MCF 10A (cell line): ENCODE measurements around the gene SLC4A2. TPM values are rescaled to one million over a fixed set of nuclear protein-coding genes. Genes with fewer than 3 reads are reported as not detected.

Experiments used
- BruUV-seq: library from RNA; stranded (reverse); fragments of 400-500 nt; replicated peaks from 2 replicates; lab custom pipeline; 2021; lab: Mats Ljungman, UMichigan
- CTCF ChIA-PET: fragments of 300-600 bp; sonication (Branson Sonifier 250); formaldehyde crosslinking; extraction: SDS; loops from one replicate; lab custom pipeline; 2021; ENCODE audit warnings: antibody characterized with exemption, inconsistent platforms; lab: Yijun Ruan, JAX
- POLR2A ChIA-PET: fragments of 300-600, 350-650 bp; sonication (Branson Sonifier 250); formaldehyde crosslinking; extraction: SDS; loops from one replicate; lab custom pipeline; 2020; ENCODE audit warnings: antibody characterized with exemption, inconsistent platforms; lab: Yijun Ruan, JAX
- DNase-seq: peaks from one replicate; pipeline ENCODE4 v3.0.0-alpha.2; 2018; ENCODE audit not compliant: unreplicated experiment
- H3K27ac Mint-ChIP-seq: one replicate; pipeline ENCODE4 v1.8.0; 2022; ENCODE audit warnings: mild to moderate bottlenecking, low read depth, mixed read lengths; ENCODE audit not compliant: unreplicated experiment
- H3K27me3 Mint-ChIP-seq: one replicate; pipeline ENCODE4 v1.8.0; 2022; ENCODE audit warnings: mixed read lengths; ENCODE audit not compliant: insufficient read depth, unreplicated experiment
- H3K36me3 Mint-ChIP-seq: one replicate; pipeline ENCODE4 v1.8.0; 2022; ENCODE audit warnings: mild to moderate bottlenecking, moderate library complexity, mixed read lengths; ENCODE audit not compliant: insufficient read depth, unreplicated experiment
- H3K4me1 Mint-ChIP-seq: one replicate; pipeline ENCODE4 v1.8.0; 2022; ENCODE audit warnings: mixed read lengths; ENCODE audit not compliant: insufficient read depth, unreplicated experiment
- H3K4me3 Mint-ChIP-seq: one replicate; pipeline ENCODE4 v1.8.0; 2022; ENCODE audit warnings: mild to moderate bottlenecking, moderate library complexity, mixed read lengths; ENCODE audit not compliant: unreplicated experiment
- H3K9me3 Mint-ChIP-seq: one replicate; pipeline ENCODE4 v1.8.0; 2022; ENCODE audit warnings: mixed read lengths; ENCODE audit not compliant: unreplicated experiment
- intact Hi-C: fragments of 100-400 bp; cut with micrococcal nuclease; formaldehyde crosslinking; loops from 2 replicates; pipeline ENCODE4 v1.14.1; 2022
- total RNA-seq: library from RNA; stranded (reverse); gene quantifications from 2 replicates; pipeline ENCODE4 v1.2.3, GENCODE V29; 2022
- TF ChIP-seq, protein P1 (sequence below): fragments of 200-600 bp; IDR thresholded peaks from one replicate; pipeline ENCODE4 v1.8.0; 2022; ENCODE audit warnings: antibody characterized with exemption, mild to moderate bottlenecking; ENCODE audit not compliant: unreplicated experiment

The SLC4A2 gene
- total RNA-seq, 1 experiment from 2014 or later: 112 TPM

DNA sequence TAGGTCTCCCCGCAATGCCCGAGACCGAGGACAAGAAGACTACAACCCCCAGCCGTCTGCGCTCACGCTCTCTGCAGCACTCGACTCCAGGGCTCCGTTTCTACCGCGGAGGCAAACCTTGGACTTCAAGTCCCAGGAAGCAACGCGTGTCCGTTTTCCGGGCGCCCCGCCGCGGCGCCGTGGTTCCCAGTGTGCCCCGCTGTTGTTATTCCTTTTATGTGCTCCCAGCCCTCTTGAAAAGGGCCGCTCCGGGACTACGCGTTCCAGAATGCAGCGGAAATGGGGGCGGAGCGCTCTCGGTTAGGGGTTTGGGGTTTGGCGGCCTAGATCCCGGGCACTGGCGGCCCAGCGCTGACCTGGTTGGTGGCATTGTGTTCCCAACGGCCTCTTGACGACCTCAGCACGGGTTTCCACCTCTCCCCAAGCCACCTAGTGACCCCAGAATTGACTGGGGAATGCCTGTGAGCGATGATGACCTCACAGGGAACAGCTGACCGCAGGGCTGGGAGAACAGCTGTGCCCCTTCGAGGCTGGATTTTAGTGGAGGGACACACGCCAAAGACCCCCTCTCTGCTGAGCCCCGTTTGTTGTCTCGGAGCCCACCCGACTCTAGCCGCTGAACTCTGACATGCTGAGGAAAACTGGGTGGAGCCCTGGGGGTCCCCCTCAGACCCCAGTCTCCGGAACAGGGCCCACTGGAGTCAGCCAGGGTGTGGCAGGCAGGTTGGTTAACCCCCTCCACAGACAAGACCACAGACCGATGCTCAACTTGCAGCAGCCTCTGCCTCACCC, 1.2 kb upstream of the SLC4A2 start:
- CTCF ChIA-PET: interaction anchor here (0.6 to 3.3 kb wide), 5 partner anchors 8 to 179 kb away, joined by 3 to 21 read pairs (median 4); no protein-coding TSS in a partner anchor
- peaks cover 34% of the 10 kb centered on the region for H3K4me1 Mint-ChIP-seq
- TSS peak; percentile 63 for BruUV-seq
- H3K9me3 Mint-ChIP-seq: no peaks in the 10 kb centered on the region
- peak overlapping the region; percentile 87 for H3K27ac Mint-ChIP-seq
- no peaks in the 10 kb centered on the region for H3K27me3 Mint-ChIP-seq
- intact Hi-C loops: loop anchor here (1.0 kb wide), 3 partner anchors 29 to 53 kb away; partner anchors contain the start of gene ABCB8
- TF ChIP-seq, protein P1, sequence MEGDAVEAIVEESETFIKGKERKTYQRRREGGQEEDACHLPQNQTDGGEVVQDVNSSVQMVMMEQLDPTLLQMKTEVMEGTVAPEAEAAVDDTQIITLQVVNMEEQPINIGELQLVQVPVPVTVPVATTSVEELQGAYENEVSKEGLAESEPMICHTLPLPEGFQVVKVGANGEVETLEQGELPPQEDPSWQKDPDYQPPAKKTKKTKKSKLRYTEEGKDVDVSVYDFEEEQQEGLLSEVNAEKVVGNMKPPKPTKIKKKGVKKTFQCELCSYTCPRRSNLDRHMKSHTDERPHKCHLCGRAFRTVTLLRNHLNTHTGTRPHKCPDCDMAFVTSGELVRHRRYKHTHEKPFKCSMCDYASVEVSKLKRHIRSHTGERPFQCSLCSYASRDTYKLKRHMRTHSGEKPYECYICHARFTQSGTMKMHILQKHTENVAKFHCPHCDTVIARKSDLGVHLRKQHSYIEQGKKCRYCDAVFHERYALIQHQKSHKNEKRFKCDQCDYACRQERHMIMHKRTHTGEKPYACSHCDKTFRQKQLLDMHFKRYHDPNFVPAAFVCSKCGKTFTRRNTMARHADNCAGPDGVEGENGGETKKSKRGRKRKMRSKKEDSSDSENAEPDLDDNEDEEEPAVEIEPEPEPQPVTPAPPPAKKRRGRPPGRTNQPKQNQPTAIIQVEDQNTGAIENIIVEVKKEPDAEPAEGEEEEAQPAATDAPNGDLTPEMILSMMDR: no peak
- POLR2A ChIA-PET: interaction anchor here (0.9 to 8.4 kb wide), 7 partner anchors 10 to 58 kb away, joined by 3 to 151 read pairs (median 6); partner anchors contain the start of genes ABCB8, AGAP3, FASTK and TMUB1
- H3K36me3 Mint-ChIP-seq: peaks cover 8% of the 10 kb centered on the region
- H3K4me3 Mint-ChIP-seq: peak overlapping the region; percentile 97
- DNase-seq: peak; percentile 99

DNA sequence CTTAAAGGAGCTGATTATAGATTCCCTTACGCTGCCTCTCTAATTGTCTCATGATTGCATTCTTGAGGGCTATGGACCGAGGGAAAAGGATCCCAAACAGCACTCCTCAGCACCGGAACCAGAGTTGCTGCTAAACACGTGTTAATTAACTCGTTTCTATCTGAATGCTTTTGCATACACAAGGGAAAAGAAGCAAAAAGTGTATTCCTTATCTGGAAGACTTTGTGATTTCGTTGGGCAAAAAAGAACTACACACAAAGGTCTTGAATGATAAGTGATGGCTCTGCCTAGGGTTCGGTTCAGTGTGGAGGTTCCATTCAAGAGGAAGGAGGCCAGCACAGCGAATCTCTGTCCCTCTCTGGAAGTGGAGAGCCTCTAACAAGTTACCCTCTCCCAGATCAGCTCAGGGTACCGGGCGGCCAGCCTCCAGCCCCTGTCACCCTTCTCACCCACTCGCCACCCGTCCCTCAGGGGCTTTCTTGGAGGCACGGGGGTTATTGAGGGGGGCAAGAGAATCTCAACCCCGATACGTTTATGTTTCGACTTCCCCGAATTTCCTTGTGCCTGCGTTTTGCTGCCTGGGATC, 515 bp upstream of the SLC4A2 start:
- Mint-ChIP-seq H3K27me3 (no peaks in the 10 kb centered on the region), H3K4me1 (peaks cover 38% of the 10 kb centered on the region), H3K9me3 (no peaks in the 10 kb centered on the region), H3K27ac (peak overlapping the region; percentile 87), H3K36me3 (peaks cover 15% of the 10 kb centered on the region), H3K4me3 (peak overlapping the region; percentile 97)
- no TSS peak for BruUV-seq
- intact Hi-C loops: loop anchor here (1.0 kb wide), 4 partner anchors 21 to 52 kb away; partner anchors contain the start of genes ABCB8 and FASTK
- peak; percentile 22 for DNase-seq
- POLR2A ChIA-PET: interaction anchor here (1.1 to 8.4 kb wide), 5 partner anchors 12 to 54 kb away, joined by 4 to 151 read pairs (median 42); partner anchors contain the start of genes ABCB8, AGAP3, FASTK and TMUB1
- CTCF ChIA-PET: interaction anchor here (0.7 to 3.3 kb wide), 3 partner anchors 26 to 53 kb away, joined by 3 to 21 read pairs (median 11); no protein-coding TSS in a partner anchor
- TF ChIP-seq, protein P1: no peak

DNA sequence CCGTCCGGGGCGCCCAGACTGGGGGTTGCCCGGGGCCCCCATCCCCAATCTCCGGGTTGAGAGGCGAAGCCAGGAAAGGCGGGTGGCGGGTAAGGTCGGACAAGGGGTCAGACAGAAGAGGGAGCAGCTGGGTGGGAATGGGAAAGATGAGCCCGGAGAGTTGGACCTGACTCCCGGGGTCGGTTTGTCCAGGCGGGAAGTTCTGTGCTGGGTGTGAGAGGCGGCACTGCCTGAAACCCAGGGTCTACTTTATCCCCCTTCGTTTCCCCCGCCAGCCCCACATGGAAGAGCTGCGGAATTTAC, 675 bp downstream of the SLC4A2 start:
- peaks cover 26% of the 10 kb centered on the region for H3K36me3 Mint-ChIP-seq
- peak overlapping the region; percentile 87 for H3K27ac Mint-ChIP-seq
- TF ChIP-seq, protein P1: no peak
- peaks cover 38% of the 10 kb centered on the region for H3K4me1 Mint-ChIP-seq
- intact Hi-C loops: no loop called here
- ChIA-PET CTCF (interaction anchor here (0.6 to 4.6 kb wide), 9 partner anchors 11 to 161 kb away, joined by 3 to 42 read pairs (median 4); no protein-coding TSS in a partner anchor), POLR2A (interaction anchor here (1.8 to 8.4 kb wide), 4 partner anchors 13 to 53 kb away, joined by 6 to 151 read pairs (median 61); partner anchors contain the start of genes ABCB8, AGAP3, FASTK and TMUB1)
- peak; percentile 39 for DNase-seq
- no peaks in the 10 kb centered on the region for H3K9me3 Mint-ChIP-seq
- BruUV-seq: no TSS peak
- peak overlapping the region; percentile 97 for H3K4me3 Mint-ChIP-seq
- no peaks in the 10 kb centered on the region for H3K27me3 Mint-ChIP-seq
